Measurements from ENCODE around the gene DSPP.
A peak's percentile ranks its signal among the peaks of the same experiment; 100 is the strongest.

The DSPP gene

DNA sequence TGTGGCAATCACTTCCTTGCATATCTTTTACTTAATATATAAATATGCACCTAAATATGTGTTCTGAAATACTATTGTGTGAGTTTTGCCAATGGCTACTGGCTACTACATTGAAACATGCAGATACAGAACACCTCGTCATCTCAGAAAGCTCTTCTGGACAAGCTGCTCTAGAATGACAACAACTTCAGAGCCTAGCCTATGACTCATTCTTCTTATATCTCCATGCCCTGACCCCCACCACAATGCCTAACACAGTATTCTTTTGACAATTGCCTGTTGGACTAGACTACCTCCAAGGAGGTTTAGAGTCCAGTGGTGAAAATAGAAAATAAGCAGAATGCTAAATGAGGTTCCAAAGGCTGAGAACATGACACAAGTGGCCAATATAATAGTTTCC, 24.1 kb downstream of the DSPP start:
- DNase-seq: no peak

DNA sequence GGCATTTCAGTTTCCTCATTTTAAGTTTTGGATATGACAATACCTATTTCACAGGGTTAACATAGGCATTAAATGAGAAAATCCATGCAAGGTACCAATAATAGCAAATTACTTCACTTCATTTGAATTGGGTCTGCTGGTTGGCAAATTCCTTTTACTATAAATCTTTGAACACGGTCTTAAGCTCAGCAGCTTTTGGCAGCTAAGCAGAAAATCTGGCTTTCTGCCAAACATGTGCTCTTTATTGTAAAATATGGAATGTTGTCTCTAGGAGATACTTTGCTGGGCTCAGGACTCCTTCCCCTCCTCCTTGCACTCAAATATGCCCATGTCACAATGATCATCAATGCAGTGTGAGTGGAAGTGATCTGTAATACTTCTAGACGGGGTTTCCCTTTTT, 24.9 kb downstream of the DSPP start:
- peak; percentile 83 for DNase-seq

DNA sequence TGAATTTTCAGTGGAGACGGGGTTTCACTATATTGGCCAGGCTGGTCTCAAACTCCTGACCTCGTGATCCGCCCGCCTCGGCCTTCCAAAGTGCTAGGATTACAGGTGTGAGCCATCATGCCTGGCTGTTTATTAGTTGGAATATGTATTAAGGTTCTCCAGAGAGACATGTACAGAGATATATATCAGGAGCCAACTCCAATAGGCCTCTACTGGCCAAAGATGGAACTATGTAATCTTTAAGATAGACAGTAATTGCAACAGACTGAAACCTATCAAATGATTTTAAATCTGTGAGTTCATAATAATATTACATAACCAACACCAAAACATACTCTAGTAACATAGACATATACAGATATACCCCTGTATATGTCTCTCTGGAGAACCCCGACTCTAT, 36.0 kb downstream of the DSPP start:
- no peak for DNase-seq

DNA sequence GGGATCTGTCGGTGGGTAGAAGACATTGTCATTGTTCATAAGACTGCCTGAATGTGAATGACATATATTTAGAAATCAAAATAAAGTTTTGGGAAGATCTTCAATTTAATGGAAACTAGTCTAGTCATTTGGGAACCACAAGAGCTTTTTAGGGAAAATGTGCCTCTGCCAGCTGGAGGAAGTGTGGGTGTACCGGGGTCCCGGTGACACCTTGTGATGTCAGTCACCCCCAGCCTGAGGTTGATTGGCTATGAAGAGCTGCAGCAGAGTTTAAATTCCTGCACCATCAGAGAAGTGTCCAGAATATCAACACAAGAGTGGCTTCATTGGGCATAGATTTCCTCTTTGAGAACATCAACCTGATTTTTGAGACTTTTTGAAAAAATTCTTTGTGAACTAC, 41.7 kb downstream of the DSPP start, which contains the start of gene DMP1:
Gene DMP1, plus strand, starts transcription at position 301 of the 400 bp plus-strand sequence. CDS start 6,213 bp downstream, outside the sequence.
- no peak for DNase-seq

DNA sequence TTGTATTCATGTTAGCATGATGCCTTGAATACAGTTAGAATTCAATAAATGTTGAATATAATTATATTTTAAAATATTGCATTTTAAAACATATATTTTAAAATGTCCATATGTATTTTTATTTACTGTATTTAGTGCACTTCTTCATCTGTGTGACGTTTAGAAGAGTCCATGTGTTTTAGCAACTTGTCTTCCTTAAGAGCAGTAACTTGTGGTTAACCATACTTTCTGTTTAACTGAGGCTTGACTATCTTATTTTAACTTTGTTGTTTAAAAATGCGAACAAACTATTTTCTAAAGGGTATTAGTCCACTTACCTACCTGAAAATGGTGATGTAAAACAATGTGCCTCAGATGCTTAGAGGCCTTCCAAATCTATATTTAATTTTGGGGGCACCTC, 42.6 kb downstream of the DSPP start:
- DNase-seq: no peak

DNA sequence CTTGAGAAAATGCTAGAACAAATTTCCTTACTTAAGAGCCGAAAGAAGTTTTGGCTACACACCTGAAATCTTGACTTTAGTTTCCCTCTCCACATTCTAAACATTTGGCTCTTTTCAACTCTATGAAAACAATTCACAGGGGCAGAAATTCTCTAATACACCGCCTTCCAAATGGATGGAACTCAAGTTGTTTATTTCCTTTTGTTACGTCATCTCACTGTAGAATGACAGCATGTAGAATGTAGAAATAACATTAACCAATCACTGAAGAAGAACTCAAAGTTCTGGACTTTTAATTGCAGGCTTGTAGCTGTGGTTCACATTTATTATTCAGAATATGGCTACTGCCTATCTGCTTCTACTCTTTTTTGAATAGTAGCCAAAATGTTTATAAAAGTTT, 43.6 kb downstream of the DSPP start:
- no peak for DNase-seq

DNA sequence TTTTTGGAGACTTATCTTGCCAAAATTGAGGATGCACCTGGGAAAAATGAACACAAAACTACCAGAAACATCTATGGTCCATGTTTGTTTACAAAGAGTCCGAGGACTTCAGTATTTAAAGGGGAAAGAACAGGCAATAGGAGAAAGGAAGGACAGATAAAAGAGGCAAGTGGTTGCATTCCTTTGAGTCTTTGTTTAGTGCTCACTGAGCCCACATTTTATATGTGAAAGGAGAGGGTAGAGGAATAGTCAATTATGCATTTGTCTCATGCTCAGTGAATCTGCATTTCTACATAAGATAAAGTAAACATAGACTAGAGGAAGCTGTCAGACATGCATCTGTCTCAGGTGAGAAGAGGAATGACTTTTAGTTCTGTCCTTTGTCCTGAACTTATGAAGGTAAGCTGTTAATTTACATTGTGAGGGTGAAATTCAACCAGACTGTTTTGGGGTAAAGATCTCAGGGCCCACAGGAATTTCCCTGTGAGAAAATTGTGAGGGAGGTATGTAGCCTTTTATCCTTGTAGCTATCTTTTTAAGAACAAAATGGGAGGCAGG, 46.2 kb downstream of the DSPP start:
- no peak for DNase-seq

DNA sequence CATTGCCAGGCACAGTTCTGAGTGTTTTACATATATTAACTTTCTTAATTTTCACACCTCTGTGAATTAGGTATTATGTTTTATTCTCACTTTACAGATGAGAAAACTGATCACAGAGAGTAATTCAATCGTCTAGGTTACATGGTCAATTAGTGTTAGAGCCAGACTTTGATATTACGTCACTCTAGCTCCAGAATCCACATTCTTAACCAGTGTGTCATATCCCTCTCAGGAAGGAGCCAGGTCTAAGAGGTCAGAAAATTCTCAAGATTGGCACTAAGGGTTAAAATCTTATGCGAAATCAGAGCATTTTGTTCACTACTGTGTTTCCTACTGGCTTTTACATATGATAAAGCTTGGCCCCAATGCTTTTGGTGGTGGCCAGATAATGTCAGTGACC, 49.2 kb downstream of the DSPP start:
- no peak for DNase-seq

DNA sequence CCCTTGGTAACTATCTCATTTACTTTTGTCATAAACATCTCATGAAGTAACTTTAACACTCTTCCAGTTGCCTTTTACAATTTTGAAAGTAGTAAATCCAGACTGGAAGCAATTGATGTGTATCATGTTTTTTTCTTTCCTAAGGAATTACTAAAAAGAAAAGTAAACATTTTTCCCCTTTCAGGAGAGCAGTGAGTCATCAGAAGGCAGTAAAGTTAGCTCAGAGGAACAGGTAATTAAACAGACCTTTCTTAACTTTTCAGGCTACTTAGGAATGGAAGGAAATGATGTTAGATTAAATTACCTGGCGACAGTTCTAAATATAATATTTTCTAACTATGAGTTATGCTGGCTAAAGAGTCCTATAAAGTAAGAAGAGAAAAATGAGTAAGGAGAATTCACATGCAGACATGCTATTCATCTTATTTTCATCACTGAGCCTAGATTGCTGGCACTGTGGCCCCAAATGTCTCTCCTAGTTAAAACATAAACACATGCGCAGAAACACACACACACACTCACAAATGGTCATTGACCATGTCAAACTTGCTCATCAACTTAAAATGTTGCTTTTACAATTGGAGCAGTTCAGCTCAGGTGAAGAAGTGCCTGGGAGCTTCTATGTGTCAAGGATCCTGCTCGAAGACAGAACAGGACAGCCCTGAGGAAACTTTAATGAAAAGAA, 51.1 kb downstream of the DSPP start:
- no peak for DNase-seq

- DNase-seq: no peak
Measured at GRCh38 chr4:87662871-87663270, 54.5 kb downstream of the DSPP start.

All from NCI-H82 (cell line).